Esophagus squamous epithelium (tissue), 4 donors: ENCODE data around the gene GJC3.
"Not testable (repeated sequence)": the region's sequence is repeated elsewhere in the genome, so short reads cannot be mapped to it uniquely, and the experiment has no call there.

Experiments used
- POLR2A ChIP-seq, 4 donors: fragments of 450-650 bp; IDR thresholded peaks; one replicate each; pipeline ENCODE4 v1.6.1; 2017; ENCODE audit warnings: antibody characterized with exemption in 4 of 4, mild to moderate bottlenecking in 4 of 4, moderate library complexity in 3 of 4
- TF ChIP-seq, protein P1 (sequence below), 6 experiments: fragments of 450-650 bp in 4 of 6; fragments of 200-600 bp in 2 of 6; sonication (generic) in 2 of 6; IDR thresholded peaks; one replicate each; pipeline ENCODE4 v1.5.1; 2016 to 2019; ENCODE audit warnings: antibody characterized with exemption in 6 of 6, mild to moderate bottlenecking in 4 of 6, moderate library complexity in 4 of 6

DNA sequence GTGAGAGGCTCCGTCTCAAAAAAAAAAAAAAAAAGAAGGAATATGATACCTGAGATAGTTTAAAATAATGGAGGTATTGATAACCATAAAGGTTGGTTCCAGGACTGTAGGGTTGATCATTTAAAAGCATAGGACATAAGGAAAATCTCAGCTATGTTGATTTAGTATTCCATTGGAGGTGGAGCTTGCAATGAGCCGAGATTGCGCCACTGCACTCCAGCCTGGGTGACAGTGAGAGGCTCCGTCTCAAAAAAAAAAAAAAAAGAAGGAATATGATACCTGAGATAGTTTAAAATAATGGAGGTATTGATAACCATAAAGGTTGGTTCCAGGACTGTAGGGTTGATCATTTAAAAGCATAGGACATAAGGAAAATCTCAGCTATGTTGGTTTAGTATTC is 23.2 kb upstream of the GJC3 start:
- TF ChIP-seq, protein P1, sequence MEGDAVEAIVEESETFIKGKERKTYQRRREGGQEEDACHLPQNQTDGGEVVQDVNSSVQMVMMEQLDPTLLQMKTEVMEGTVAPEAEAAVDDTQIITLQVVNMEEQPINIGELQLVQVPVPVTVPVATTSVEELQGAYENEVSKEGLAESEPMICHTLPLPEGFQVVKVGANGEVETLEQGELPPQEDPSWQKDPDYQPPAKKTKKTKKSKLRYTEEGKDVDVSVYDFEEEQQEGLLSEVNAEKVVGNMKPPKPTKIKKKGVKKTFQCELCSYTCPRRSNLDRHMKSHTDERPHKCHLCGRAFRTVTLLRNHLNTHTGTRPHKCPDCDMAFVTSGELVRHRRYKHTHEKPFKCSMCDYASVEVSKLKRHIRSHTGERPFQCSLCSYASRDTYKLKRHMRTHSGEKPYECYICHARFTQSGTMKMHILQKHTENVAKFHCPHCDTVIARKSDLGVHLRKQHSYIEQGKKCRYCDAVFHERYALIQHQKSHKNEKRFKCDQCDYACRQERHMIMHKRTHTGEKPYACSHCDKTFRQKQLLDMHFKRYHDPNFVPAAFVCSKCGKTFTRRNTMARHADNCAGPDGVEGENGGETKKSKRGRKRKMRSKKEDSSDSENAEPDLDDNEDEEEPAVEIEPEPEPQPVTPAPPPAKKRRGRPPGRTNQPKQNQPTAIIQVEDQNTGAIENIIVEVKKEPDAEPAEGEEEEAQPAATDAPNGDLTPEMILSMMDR (IDR thresholded peaks at IDR 0.05), result not testable (repeated sequence)
- TF ChIP-seq POLR2A (IDR thresholded peaks at IDR 0.05), result not testable (repeated sequence)
